Pons (tissue), 1 donor: ENCODE results near the gene ZNF550.
A peak's percentile ranks its signal among the peaks of the same experiment; 100 is the strongest.

Source experiments
- DNase-seq: peaks from one replicate; pipeline ENCODE4 v3.0.0-alpha.2; 2016; ENCODE audit warnings: low spot score

ZNF550 gene

GRCh38 chr19:57559404-57560025, at the start of gene ZNF550:
ZNF550 (minus strand) TSS chr19:57559863; CDS start chr19:57559682, 181 bp downstream.
- DNase-seq = peak; percentile 73

- DNase-seq = no peak
These were observed 47.3 kb upstream of the ZNF550 start for GRCh38 chr19:57606931-57607330.

- peak; percentile 92 for DNase-seq
These were observed 40.2 kb upstream of the ZNF550 start, which contains the start of gene ZNF530 for GRCh38 chr19:57599761-57600383. ZNF530 (plus strand) TSS chr19:57599885; CDS start chr19:57604346, 4,461 bp downstream.

GRCh38 chr19:57599377-57599760, 39.7 kb upstream of the ZNF550 start:
- DNase-seq = no peak

GRCh38 chr19:57587529-57587928, 27.9 kb upstream of the ZNF550 start:
- DNase-seq = no peak

GRCh38 chr19:57583521-57584416, 24.1 kb upstream of the ZNF550 start, which contains the start of gene ZIK1:
ZIK1 (plus strand) TSS chr19:57584145; CDS start chr19:57584357, 212 bp downstream.
- peak; percentile 93 for DNase-seq

GRCh38 chr19:57583104-57583520, 23.4 kb upstream of the ZNF550 start:
- no peak for DNase-seq

- DNase-seq = peak; percentile 98
These were observed 19.0 kb upstream of the ZNF550 start, which contains the start of gene ZNF416 for GRCh38 chr19:57578487-57579205. ZNF416 (minus strand) TSS chr19:57578911; CDS start chr19:57578704, 207 bp downstream.

- no peak for DNase-seq
These were observed 17.0 kb upstream of the ZNF550 start for GRCh38 chr19:57576661-57577060.

- no peak for DNase-seq
These were observed 12.8 kb upstream of the ZNF550 start for GRCh38 chr19:57572415-57572947.

- no peak for DNase-seq
These were observed 11.0 kb upstream of the ZNF550 start for GRCh38 chr19:57570707-57571106.

- DNase-seq = no peak
These were observed 7.0 kb upstream of the ZNF550 start for GRCh38 chr19:57566396-57567265.

- DNase-seq = no peak
These were observed 3.9 kb upstream of the ZNF550 start for GRCh38 chr19:57563547-57563946.

- DNase-seq = no peak
These were observed 407 bp upstream of the ZNF550 start for GRCh38 chr19:57560049-57560491.

GRCh38 chr19:57559008-57559403, 657 bp downstream of the ZNF550 start:
- DNase-seq = no peak

GRCh38 chr19:57558525-57558924, 1.1 kb downstream of the ZNF550 start:
- DNase-seq = no peak

GRCh38 chr19:57557659-57558058, 2.0 kb downstream of the ZNF550 start:
- DNase-seq = no peak

GRCh38 chr19:57552432-57552831, 7.2 kb downstream of the ZNF550 start:
- no peak for DNase-seq

GRCh38 chr19:57546513-57546912, 13.2 kb downstream of the ZNF550 start:
- DNase-seq = no peak

GRCh38 chr19:57537953-57538547, 21.6 kb downstream of the ZNF550 start:
- no peak for DNase-seq
